Vagina (tissue), 2 donors: Measurements from ENCODE around the gene MAPK14. TPM values are rescaled to one million over a fixed set of nuclear protein-coding genes. Genes with fewer than 3 reads are reported as not detected.

ENCODE experiments used
- DNase-seq, 2 donors: peaks; one replicate each; pipeline ENCODE4 v3.0.0-alpha.2; 2017; ENCODE audit errors: extremely low spot score in 2 of 2
- H3K27ac ChIP-seq: fragments of 200-600 bp; sonication (generic); one replicate; pipeline ENCODE4 v1.5.1; 2019
- H3K27me3 ChIP-seq: fragments of 200-600 bp; sonication (generic); one replicate; pipeline ENCODE4 v1.5.1; 2019
- H3K36me3 ChIP-seq, 2 donors: fragments of 200-600 bp; sonication (generic); one replicate each; pipeline ENCODE4 v1.5.1; 2017 to 2019
- H3K4me1 ChIP-seq: fragments of 200-600 bp; sonication (generic); one replicate; pipeline ENCODE4 v1.5.1; 2019
- H3K4me3 ChIP-seq, 2 donors: fragments of 200-600 bp; sonication (generic); 1 replicate in 1 of 2; 2 replicates in 1 of 2; pipeline ENCODE4 v1.5.1; 2016 to 2019
- H3K9me3 ChIP-seq: fragments of 200-600 bp; sonication (generic); one replicate; pipeline ENCODE4 v1.5.1; 2019
- CTCF ChIP-seq, 3 experiments: fragments of 450-650 bp in 2 of 3; fragments of 200-600 bp in 1 of 3; sonication (generic) in 1 of 3; IDR thresholded peaks; one replicate each; pipeline ENCODE4 v1.5.1; 2017 to 2019; ENCODE audit warnings: antibody characterized with exemption in 3 of 3, mild to moderate bottlenecking in 2 of 3, moderate library complexity in 2 of 3
- POLR2A ChIP-seq, 2 donors: fragments of 450-650 bp; IDR thresholded peaks; one replicate each; pipeline ENCODE4 v1.6.1; 2017; ENCODE audit warnings: antibody characterized with exemption in 2 of 2, mild to moderate bottlenecking in 2 of 2, moderate library complexity in 2 of 2
- POLR2AphosphoS5 ChIP-seq, 2 donors: sonication (generic); formaldehyde crosslinking; IDR thresholded peaks; one replicate each; pipeline ENCODE4 v1.9.0; 2017; ENCODE audit warnings: antibody characterized with exemption in 2 of 2, mild to moderate bottlenecking in 2 of 2, low read depth in 1 of 2; ENCODE audit not compliant: insufficient read depth in 1 of 2
- intact Hi-C: fragments of 100-400 bp; cut with DNase I; formaldehyde crosslinking; loops from one replicate; pipeline ENCODE4 v1.15.1; 2023
- total RNA-seq: library from RNA; depleted of rRNA; stranded (reverse); fragments of >200 nt; gene quantifications from one replicate; pipeline ENCODE4 v1.2.3, GENCODE V29; 2016

Gene MAPK14
- total RNA-seq, 1 donor from 2014 or later: 71.9 TPM

- no peak overlapping the region for H3K4me3 ChIP-seq
- no peak for DNase-seq
- H3K9me3 ChIP-seq: no peaks in the 10 kb centered on the region
- TF ChIP-seq POLR2AphosphoS5 (IDR thresholded peaks at IDR 0.05; ENCODE audit: insufficient read depth in 1 of 2, low read depth in 1 of 2) (peak in 1 of 2 donors; percentile 11), CTCF (IDR thresholded peaks at IDR 0.05) (no peak), POLR2A (IDR thresholded peaks at IDR 0.05) (no peak)
- no peaks in the 10 kb centered on the region for H3K27me3 ChIP-seq
- no peak overlapping the region for H3K27ac ChIP-seq
- no peaks in the 10 kb centered on the region for H3K36me3 ChIP-seq
- peaks cover 53% of the 10 kb centered on the region for H3K4me1 ChIP-seq
- intact Hi-C loops: no loop called here
These were observed 22.7 kb downstream of the MAPK14 start for GRCh38 chr6:36050305-36050704.

DNA sequence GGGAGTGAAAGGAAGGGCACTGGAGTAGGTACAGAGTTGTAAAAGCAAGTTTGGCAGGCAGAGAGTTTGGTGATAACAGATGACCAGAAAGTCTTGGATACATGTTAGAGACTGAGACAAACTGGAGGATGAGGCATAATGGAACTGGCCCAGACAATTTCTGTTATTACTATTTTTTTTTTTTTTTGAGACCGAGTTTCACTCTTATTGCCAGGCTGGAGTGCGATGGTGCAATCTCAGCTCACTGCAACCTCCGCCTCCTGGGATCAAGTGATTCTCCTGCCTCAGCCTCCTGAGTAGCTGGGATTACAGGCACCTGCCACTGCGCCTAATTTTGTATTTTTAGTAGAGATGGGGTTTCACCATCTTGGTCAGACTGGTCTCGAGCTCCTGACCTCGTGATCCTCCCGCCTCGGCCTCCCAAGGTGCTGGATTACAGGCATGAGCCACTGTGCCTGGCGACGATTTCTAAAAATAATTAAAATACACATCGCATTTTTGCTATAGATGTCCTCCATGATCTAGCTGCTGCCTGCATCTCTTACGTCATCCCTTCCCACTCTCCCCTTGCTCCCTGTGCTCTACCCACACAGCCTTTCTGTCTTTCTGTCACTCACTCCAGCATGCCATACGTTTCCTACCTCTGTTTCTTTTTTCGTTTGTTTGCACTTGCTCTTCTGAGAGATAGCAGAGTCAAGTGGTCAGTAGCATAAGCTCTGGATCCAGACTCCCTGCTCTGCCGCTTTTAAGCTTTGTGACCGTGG lies 23.5 kb downstream of the MAPK14 start:
- no peak overlapping the region for H3K4me3 ChIP-seq
- TF ChIP-seq POLR2A (IDR thresholded peaks at IDR 0.05) (no peak), POLR2AphosphoS5 (IDR thresholded peaks at IDR 0.05; ENCODE audit: insufficient read depth in 1 of 2, low read depth in 1 of 2) (no peak), CTCF (IDR thresholded peaks at IDR 0.05) (no peak)
- no peak overlapping the region for H3K27ac ChIP-seq
- H3K27me3 ChIP-seq: no peaks in the 10 kb centered on the region
- intact Hi-C loops: no loop called here
- H3K4me1 ChIP-seq: peaks cover 53% of the 10 kb centered on the region
- DNase-seq: no peak
- H3K9me3 ChIP-seq: no peaks in the 10 kb centered on the region
- no peaks in the 10 kb centered on the region for H3K36me3 ChIP-seq

DNA sequence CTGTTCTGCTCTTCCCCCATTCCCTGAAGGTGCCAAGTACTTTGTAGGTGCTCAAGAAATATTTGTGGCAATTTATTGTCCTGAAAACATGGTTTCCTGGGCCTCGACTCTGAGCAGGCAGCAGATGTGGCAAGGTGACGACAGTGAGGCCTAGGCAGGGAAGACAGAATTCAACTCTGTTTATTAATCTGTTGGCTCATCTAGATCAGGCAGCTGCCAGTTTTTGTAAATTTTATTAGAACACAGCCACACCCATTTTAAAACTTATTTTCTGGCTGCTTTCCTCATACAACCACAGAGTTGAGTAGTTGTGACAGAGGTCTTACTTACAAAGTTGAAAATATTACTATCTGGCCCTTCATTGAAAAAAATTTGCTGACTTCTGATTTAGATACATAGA lies 24.5 kb downstream of the MAPK14 start:
- intact Hi-C loops: no loop called here
- TF ChIP-seq POLR2A (IDR thresholded peaks at IDR 0.05) (no peak), POLR2AphosphoS5 (IDR thresholded peaks at IDR 0.05; ENCODE audit: insufficient read depth in 1 of 2, low read depth in 1 of 2) (peak in 1 of 2 donors; percentile 67), CTCF (IDR thresholded peaks at IDR 0.05) (no peak)

DNA sequence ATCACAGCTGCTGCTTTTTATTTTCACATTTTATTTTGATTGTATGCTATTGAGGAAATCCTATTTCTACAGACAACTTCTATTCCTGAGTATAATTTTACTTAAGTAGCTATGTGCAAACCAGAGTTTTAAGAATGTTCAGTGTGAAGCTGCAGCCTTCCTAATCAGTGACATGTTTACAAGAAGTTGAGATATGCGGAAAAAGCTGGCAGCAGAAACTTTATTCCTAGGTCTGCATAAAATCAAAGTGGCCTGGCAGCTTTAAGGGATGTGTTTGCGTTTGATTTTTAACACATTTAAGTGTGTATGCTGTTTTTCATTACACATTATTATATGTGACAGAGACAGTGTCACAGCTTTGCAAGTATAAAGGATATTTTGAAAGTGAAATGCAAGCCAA lies 26.3 kb downstream of the MAPK14 start:
- H3K27ac ChIP-seq: no peak overlapping the region
- H3K4me1 ChIP-seq: peaks cover 53% of the 10 kb centered on the region
- intact Hi-C loops: no loop called here
- H3K36me3 ChIP-seq: no peaks in the 10 kb centered on the region
- TF ChIP-seq CTCF (IDR thresholded peaks at IDR 0.05): no peak
- TF ChIP-seq POLR2A (IDR thresholded peaks at IDR 0.05): no peak
- no peak for TF ChIP-seq POLR2AphosphoS5 (IDR thresholded peaks at IDR 0.05; ENCODE audit: insufficient read depth in 1 of 2, low read depth in 1 of 2)
- H3K4me3 ChIP-seq: no peak overlapping the region
- H3K9me3 ChIP-seq: no peaks in the 10 kb centered on the region
- DNase-seq: no peak
- no peaks in the 10 kb centered on the region for H3K27me3 ChIP-seq

More for the DNA sequence above, 24.5 kb downstream of the MAPK14 start:
- H3K27me3 ChIP-seq: no peaks in the 10 kb centered on the region
- peaks cover 53% of the 10 kb centered on the region for H3K4me1 ChIP-seq
- DNase-seq: no peak
- no peak overlapping the region for H3K4me3 ChIP-seq
- H3K27ac ChIP-seq: no peak overlapping the region
- H3K9me3 ChIP-seq: no peaks in the 10 kb centered on the region
- no peaks in the 10 kb centered on the region for H3K36me3 ChIP-seq

DNA sequence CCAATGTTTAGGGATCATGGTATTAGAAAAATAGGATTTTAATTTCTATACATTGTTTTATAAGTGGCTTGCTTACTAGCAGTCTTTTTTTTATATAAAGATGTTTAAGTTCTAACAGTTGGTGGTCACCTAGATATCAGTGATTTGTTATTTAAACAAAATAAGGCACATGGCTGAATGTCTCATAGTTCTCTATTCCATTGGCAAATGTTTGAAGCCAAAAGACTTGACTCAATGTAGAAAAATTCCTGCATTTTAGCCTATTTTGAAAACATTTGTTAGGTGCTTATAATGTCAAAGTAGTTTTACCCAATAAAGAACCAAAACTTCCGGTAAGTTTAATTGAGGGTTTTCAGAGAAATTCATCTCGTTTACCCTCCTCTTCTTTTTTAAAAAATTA lies 26.8 kb downstream of the MAPK14 start:
- DNase-seq: no peak
- intact Hi-C loops: no loop called here
- H3K36me3 ChIP-seq: peaks cover 0 to 4% of the 10 kb centered on the region in 2 donors
- H3K4me3 ChIP-seq: no peak overlapping the region
- no peaks in the 10 kb centered on the region for H3K27me3 ChIP-seq
- no peak overlapping the region for H3K27ac ChIP-seq
- TF ChIP-seq POLR2AphosphoS5 (IDR thresholded peaks at IDR 0.05; ENCODE audit: insufficient read depth in 1 of 2, low read depth in 1 of 2): no peak
- TF ChIP-seq POLR2A (IDR thresholded peaks at IDR 0.05): no peak
- no peak for TF ChIP-seq CTCF (IDR thresholded peaks at IDR 0.05)
- H3K4me1 ChIP-seq: peaks cover 53% of the 10 kb centered on the region
- H3K9me3 ChIP-seq: no peaks in the 10 kb centered on the region
